Activated naive CD8-positive, alpha-beta T cell treated with anti-CD3 and anti-CD28 coated beads, Interleukin-2, amount 50 U/mL, for 16 hours (primary cell): ENCODE results near the gene FREM3.
"Not testable (repeated sequence)": the region's sequence is repeated elsewhere in the genome, so short reads cannot be mapped to it uniquely, and the experiment has no call there.

ENCODE experiments used
- DNase-seq: peaks from one replicate; pipeline ENCODE4 v3.0.0-alpha.2; 2020; ENCODE audit warnings: low read depth, low spot score

The FREM3 gene

DNA sequence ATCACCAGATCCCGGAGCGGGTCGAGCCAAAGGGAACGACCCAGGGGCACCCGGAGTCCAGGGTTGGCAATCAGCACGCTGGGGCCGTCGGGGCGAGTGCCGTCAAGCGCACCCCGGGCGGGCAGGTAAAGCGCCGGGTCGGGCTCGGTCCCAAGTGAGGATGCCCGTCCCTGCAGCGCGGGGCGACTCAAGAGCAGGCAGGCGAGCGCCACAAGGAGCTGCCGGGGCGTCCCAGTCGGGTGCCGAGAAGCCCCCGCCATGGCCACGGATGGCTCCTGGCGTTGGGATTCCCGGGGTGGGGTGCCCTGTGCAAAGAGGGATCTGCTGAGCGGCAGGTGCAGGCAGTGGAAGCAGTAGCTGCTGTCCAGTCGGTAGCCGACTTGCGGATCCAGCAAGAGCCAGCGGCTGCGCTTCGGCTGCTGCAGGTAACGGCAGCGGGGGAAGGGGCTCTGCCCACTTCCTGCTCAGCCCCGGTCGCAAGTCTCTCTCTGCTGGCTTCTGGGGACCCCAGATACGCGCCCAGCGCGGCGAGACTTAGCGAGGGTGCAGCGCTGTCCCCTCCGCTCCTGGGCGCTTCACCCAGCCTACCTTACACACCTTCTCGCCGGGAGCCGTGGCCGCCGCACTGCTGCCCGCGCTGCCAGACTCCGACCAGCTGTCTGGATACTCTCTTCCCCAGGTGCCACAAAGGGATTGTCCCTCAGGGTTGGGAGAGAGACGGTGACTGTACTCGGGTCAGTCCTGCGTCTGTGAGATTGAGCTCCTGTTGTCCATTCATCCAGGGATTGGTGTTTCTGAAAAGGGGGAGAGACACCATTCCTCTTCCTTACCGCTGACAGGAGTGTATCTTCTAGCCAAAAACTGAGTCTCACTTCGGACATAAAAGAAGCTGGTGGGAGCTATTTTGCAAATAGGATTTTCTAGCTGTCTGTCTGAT is at the start of gene FREM3:
TSS of gene FREM3 (minus strand) at position 260 of the 937 bp plus-strand sequence. CDS start at position 260, 0 bp downstream.
- no peak for DNase-seq

DNA sequence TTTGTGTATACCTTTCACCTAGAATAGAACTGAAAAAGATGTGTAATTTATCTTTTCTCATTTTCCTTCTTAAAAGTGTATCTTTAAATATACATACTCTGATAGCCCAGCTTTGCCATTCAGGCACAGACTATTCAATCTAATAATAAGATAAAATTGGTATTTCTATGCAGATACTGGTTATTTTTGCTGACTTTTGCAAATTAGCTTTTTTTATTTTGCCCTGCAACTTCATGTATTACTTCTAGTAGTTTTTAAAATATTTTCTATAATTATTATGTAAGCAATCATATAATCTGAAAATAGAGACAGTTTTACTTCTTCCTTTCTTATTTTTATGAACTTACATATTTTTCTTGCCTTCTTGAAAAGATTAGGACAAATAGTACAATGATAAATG is 45.4 kb upstream of the FREM3 start:
- DNase-seq = no peak

DNA sequence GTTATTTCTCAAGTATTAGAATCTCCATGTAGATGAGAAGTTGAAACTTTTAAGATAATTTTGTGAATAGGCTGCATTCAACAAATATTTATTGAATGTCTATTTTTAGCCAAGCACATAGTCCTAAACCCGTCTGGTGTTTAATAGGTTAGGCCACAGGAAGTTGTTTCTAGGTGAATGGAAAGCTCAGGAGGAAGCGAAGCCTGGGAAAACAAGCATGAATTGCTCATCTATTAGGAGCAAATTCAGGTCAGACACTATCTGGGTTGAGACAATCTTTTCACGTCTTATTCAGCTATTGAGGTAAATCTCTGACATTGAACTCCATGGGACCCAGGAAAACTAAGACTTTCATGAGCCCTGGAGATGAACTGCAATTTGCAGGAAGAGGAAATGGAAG is 43.1 kb upstream of the FREM3 start:
- no peak for DNase-seq

DNA sequence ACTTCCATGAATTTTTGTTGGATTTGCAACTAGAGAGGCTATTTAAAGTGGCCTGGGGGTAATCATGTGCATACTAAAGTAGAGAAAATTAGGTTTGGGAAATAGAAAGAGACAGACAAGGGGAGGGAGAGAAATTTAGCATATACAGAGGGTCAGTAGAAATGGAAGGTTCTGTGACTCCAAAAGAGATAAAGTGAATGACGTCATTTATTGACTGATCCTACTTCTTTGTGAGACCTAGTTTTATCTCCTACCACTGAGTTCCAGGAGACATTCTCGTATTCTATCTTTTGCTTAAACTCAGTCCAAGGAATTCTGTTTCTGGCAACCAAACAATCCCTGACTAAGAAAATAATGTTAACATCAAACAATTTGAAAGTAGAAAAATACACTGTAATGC is 42.4 kb upstream of the FREM3 start:
- no peak for DNase-seq

DNA sequence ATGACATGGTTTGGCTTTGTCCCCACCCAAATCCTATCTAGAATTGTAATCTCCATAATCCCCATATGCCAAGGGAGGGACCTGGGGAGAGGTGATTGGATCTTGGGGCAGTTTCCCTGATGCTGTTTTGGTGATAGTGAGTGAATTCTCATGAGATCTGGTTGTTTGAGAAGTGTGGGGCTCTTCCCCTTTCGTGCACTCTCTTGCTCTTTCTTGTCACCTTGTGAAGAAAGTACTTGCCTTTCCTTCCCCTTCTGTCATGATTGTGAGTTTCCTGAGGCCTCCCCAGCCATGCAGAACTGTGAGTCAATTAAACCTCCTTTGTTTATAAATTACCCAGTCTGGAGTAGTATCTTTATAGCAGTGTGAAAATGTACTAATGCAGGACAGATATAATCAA is 36.4 kb upstream of the FREM3 start:
- no peak for DNase-seq

DNA sequence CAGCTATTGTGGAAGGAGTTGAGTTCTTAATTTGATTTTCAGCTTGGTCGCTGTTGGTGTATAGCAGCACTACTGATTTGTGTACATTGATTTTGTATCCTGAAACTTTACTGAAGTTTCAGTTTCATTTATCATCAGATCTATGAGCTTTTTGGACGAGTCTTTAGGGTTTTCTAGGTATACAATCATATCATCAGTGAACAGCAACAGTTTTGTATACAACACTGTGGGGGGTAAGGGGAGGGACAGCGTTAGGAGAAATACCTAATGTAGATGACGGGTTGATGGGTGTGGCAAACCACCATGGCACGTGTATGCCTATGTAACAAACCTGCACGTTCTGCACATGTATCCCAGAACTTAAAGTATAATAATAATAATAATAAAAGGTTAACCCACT is 35.6 kb upstream of the FREM3 start:
- DNase-seq = not testable (repeated sequence)

DNA sequence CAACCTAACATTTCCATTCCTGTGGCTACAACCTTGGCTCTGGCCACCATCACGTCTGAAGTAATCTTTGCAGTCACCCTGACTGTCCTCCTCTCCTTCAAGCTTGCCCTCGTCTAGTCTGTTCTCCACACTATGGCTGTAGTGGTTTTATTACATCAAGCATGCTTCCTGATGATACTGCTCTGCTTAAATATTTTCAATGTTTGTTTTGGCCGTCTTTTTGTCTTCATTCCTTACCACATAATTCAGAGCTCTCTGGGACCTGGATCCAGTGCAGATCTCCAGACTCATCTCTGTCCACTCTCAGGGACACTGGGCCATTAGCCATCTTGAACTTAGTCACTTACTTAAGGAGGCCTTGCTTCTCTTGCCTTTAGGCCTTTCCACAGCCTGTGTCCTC is 27.7 kb upstream of the FREM3 start:
- no peak for DNase-seq

DNA sequence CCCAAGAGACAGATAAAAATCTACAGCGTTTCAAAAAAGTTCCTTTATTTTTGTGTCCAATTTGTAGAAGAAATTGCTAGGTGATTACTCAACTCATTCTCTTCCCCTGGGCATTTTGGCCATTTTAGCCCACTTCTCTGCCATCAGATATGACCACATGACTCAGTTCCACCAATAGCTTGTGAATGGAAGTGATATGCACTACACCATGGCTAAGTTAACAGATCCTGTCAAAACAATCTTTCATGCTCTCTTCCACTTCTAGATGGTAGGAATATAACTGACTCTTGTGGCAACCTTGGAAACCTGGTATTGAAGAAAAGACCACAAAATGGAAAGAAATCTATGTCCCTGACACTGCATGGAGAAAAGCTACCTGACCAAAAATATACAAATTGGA is 26.2 kb upstream of the FREM3 start:
- DNase-seq = no peak

DNA sequence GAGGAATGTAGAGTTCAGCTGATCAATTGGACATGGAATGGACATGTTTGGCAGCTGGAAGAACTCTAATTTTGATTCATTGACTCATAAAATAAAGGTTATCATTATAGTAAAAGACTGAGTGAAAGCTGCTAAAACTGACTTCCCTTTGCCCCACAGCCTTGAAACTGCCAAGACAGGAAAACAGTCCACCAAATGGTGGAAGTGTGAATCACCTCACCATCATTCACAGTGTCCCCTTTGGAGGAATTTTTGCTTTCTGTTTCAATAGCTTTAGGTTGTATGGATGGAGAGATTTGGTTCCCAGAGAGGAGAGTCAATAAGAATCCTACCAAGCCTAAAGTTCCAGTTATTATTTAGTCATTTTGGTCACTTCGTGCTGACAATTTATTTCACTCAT is 20.8 kb upstream of the FREM3 start:
- DNase-seq = no peak

DNA sequence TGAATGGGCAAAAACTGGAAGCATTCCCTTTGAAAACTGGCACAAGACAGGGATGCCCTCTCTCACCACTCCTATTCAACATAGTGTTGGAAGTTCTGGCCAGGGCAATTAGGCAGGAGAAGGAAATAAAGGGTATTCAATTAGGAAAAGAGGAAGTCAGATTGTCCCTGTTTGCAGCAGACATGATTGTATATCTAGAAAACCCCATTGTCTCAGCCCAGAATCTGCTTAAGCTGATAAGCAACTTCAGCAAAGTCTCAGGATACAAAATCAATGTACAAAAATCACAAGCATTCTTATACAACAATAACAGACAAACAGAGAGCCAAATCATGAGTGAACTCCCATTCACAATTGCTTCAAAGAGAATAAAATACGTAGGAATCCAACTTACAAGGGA is 18.3 kb upstream of the FREM3 start:
- not testable (repeated sequence) for DNase-seq

DNA sequence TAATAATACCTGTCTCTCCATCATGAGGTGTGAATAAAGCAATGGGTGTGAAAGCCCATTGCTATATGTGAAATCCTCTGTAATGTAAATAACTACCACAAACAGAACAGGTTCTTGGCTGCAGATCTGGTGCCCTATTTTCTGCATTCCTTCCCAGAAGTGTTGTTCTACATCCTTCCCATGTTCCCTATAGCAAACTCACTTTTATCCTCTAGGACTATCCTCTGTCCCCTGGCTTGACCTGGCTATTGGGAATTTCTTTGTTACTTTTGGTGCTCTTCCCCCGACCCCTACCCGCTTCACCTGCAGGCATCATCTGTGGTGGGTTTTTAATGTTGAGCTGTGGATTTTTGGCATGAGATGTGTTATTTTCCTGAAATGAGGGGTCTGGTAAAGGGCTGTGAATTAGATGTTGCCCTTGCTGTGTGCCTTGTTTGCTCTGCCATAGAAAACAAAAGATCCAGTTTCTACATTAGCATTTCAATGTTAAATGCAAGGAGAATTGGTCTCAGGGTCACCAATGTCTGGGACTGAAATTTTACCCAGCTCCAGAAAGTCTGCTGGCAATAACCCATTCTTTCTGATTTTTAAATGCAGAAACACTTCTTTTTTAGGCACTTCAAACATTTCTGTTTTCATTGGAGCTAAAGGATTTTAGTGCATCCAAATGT is 13.6 kb upstream of the FREM3 start:
- DNase-seq = no peak

DNA sequence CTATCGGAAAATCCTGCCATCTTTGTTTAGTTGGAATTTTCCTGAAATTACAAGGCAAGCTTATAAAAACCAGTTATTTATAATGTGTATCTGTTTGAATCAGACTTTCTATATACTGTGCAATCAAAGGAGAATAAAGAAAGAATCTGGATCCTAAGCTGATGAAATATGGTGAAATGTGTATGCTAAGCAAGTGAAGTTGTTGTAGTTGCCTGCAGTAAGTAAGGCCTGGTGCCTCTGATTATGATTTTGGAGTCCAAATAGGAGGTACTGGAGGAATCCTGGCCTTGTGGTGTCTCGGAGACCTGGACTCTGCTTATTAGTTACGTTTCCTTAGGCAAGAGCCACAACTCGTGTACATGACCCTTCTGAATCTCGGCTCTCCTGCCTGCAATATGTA is 13.1 kb upstream of the FREM3 start:
- DNase-seq = no peak

DNA sequence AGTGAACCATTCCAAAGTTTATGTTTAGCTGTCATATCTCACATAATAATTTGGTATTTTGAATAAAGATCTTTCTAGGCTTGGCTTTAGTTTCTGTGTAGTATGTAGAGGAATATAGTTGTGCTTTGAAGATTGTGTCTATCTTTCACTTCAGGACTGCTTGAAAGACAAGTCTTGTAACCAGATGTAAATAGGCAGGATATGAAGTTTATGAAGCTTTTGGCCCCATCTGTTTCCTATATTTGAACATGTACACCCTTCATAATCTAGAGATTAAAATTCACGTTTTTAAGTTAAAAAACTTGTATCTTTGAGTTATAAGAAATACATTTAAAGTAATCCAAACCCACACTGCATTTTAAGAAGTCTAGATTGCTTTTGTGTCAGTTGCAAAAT is 11.7 kb upstream of the FREM3 start:
- DNase-seq = no peak

DNA sequence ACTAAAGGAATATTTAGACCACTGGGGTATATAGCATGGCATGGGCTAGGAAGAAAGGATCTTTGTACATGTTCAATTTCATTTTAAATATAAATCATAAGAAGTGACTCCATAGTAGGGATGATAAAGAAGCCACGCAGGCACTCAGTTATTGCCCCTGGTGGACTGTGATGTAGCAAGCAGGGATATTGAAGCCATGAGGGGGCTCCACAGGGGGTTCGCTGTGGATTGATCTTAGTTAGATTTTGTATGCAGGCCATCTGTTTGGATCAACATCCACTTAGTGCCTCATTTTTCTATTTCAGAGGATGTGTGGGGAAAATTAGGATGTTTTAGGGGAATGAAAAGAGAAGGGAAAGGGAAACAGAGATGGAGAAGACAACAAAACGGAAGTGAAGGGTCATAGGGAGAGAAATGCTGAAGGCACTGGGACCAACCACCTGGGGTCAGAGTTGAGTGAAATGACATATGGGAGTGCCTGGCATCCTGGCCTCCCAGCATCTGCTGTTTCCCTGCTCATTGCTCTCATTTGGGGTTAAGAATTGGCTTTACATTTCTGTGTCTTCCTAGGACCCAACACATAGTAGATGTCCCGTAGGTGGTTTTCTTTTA is 11.2 kb upstream of the FREM3 start:
- DNase-seq = no peak

DNA sequence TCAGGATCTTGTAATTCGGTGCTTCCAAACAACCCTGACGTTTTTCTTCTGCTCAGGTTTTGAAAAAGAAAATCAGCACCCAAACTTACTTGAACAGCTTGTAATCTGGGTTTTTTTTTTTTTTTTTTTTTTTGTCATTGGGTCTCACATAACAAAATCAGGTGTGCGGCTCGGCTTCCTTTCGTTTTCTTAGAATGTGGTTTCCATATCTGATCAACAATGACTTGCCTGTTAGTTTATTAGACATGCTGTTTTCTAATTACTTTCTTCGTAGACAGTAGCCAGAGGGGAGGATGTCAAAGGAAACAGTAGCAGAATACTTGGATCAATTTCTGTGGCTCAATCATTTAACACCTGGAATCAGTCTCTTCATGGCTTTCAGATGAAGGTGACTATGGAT is 890 bp upstream of the FREM3 start:
- no peak for DNase-seq

DNA sequence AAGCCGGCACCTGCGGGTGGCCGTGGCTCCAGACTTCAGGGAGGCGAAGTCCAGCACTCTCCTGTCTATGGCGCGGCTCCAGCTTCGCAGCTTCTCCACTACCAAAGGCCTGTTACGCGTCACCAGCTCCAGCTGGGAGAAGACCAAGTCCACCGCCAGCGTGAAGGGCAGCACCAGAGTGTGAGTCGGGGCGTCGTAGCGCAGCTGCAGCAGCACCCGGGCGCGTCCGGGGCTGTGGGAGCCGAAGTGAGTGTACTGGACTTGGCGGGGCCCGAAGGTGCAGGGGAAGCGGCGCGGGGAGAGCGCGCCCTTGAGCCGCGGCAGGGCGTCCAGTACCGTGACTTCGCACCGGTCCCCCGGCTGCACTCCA is 444 bp downstream of the FREM3 start:
- no peak for DNase-seq

DNA sequence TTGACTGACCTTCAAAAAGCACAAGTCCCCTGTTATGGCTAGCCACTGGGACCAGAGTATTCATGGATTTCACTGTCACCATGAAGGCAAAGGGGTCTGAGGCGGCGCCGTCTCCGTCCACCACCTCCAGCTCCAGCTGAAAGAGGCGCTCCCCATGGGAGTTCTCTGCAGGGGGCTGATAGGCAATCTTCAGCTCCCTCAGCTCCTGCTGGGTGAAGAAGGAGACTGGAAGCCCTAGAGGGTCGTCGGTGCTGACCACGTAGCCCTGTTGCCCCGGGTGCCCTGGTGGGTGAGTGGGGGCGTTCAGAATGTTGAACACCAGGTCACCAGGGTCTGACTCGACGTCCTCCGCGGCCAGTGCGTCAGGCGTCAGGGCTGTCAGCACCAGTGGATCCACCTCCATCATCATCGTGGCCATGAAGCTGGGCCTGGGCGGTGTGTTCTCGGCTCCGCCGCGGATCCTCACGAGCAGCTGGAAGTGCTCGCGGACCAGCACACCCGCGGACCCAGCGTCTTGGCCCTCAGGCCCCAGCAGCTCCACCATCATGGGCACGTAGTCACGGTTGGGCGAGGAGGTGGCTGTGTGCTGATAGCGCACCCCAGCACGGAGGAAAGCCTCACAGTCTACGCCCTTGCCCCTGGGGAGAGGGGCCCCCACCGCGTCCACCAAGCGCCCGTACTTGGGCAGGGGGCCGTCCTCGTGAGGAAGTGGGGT is 987 bp downstream of the FREM3 start:
- no peak for DNase-seq

DNA sequence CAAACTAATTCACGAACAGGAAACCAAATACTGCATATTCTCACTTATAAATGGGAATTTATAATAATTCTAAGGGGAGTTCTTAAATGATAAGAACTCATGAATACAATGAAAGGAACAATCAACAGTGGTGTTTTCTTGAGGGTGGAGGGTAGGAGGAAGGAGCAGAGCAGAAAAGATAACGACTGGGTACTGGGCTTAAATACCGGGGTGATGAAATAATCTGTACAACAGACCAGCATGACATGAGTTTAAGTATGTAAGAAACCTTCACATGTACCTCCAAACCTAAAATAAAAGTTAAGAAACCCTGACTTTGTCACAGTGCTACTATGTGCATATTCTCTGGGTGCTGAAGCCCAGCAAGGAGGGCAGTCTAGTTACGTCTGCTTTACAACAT is 6.6 kb downstream of the FREM3 start:
- DNase-seq = no peak

DNA sequence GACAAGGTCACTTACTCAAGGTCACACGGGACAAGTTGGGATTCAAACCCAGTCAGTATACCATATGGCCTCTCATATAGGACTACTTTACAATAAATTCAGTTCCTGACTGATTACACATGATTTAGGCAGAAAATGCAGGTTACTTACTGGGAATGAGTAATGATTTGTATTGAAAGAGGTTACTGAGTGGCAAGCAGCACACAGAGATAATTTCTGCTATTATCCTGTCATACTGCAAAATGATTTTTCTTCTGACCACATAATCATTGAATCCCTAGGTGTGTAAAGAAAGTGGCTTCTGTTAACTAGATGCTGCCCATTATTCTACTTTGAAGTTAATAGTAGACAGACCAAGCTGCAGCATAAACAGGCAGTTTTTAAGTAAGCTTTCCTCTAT is 8.2 kb downstream of the FREM3 start:
- DNase-seq = no peak

DNA sequence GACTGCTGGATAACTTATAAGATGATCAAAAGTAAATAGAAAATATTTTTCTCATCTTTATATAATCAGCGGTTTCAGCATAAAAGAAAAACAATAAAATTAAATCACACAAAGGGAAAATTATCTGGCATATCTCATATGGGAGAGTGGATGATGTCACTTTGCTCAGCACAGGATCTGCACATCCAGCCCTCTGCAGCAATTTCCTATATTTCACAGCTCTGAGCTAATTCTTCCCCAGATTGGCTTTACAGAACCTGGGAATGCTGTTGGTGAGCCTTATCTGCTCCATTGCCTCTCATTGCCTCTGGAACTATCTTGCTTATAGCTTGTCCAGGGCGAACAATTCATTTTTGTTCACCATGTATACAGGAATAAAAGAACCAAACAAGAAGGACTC is 21.0 kb downstream of the FREM3 start:
- DNase-seq = no peak

DNA sequence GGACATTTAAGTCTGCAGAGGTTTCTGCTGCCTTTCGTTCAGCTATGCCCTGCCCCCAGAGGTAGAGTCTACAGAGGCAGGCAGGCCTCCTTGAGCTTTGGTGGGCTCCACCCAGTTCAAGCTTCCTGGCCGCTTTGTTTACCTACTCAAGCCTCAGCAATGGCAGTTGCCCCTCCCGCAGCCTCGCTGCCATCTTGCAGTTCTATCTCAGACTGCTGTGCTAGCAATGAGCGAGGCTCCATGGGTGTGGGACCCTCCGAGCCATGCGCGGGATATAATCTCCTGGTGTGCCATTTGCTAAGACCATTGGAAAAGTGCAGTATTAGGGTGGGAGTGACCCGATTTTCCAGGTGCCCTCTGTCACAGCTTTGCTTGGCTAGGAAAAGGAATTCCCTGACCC is 26.8 kb downstream of the FREM3 start:
- DNase-seq = not testable (repeated sequence)

DNA sequence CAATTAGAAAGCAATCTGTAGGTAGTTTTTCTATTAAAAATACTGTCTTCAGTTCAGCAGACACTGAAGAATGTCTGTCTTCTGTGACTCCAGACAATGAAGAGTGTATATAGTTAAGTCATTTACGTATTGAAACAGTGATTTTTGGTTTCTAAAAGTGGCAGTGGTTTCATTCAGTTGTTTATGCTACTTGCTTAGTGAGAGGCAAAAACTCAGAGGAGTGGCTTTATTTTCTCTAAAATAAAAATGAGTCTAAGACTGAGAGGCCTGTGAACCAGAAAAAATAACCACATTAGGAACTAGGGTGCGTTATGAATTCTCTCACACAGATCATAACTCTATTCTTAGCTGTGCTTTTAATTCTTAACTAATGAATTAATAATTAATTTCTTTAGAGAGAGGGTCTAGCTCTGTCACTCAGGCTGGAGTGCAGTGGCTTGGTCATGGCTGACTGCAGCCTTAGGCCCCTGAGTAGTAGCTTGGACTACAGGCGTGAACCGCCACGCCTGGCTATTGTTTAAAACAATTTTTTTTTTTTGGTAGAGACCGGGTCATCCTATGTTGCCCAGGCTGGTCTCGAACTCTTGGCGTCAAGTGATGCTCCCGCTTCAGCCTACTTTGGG is 31.4 kb downstream of the FREM3 start:
- no peak for DNase-seq
